Measurements from ENCODE around the gene GRAMD1C.

The GRAMD1C gene

DNA sequence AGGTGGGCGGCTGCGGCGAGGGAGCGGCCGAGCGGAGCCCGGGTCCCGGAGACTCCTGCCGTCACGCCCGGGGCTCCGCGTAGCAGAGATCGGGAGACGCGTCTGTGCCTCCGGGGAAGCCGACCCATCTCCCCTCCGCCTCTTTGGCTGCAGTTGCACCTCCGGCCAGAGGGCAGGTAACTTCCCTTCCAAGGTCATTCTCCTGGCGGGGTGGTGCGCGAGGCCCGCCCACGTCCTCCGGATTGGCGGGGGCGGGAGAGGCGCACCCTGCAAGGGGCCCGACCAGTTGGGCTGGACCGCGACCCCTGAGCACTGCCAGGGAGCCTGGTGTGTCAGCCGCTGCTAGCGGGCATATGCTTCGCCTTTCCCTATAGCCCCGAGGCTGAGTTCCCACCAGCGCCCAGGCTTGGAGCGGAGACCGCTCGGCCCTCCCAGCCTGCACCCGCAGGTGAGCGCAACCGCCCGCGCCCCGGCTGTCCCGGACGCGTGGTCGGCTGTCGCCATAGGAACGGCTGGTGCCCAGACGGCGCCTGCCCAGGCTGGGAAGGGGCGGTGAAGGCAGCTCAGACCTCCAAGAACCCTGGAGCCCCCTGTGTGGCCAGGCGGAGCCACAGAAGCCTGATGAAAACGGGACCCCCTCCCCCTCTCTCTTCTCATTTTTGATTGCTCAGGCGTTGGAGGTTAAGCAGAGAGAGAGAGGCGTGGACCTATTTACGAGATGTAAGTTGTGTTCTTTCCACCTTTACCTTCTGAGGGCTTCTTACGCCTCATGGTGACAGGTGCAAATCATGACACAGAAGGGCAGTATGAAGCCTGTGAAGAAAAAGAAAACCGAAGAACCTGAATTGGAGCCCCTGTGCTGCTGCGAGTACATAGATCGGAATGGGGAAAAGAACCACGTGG, 109.7 kb downstream of the GRAMD1C start:
- peak; percentile 15 to 22 for DNase-seq (ENCODE audit: low read depth in 2 of 2)

DNA sequence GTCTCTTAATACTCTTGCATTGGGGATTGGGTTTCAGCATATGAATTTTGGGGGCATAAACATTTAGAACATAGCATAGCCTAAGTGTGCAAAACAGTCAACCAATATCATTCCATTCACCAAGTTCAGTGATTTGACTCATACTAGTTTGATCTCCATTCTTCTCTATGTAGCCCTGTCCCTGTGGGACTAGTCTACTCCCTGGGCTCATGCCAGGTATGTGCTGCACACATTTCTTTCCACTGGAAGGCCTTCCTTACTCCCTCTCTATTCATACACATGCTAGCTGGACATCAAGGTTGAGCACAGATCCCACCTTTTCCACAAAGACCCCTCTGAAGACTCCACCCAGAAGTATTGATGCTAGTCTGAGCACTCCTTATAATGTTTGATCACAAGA, 114.3 kb downstream of the GRAMD1C start:
- DNase-seq (ENCODE audit: low read depth in 2 of 2): no peak

DNA sequence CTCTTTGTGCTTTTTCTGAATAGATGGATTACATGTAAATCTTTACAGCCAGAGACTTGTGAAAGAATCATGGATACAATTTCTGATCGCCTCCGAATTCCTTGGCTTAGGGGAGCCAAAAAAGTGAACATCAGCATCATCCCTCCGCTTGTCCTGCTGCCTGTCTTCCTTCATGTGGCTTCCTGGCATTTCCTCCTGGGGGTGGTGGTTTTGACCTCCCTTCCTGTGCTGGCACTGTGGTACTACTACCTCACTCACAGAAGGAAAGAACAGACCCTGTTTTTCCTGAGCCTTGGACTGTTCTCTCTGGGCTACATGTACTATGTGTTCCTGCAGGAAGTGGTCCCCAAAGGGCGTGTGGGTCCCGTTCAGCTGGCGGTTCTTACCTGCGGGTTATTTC, 115.1 kb downstream of the GRAMD1C start:
- no peak for DNase-seq (ENCODE audit: low read depth in 2 of 2)

DNA sequence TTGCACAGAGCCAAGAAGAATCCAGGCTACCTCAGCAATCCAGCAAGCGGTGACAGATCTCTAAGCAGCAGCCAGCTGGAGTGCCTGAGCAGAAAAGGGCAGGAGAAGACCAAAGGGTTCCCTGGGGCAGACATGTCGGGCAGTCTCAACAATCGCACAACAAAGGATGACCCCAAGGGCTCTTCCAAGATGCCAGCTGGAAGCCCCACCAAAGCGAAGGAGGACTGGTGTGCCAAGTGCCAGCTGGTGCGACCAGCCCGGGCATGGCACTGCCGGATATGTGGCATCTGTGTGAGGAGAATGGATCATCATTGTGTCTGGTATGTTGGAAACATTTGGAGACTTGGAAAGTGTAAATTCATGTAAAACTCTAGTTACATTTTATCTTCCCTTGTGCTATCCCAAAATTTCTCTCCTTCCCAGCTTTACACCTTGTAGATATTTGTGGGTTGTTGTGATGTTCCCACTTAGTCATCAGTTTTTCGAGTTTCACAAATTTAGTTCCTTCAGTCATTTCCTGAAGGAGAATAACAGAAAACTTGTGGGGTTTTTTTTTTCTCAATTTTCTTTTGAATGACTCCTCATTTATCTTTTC, 115.6 kb downstream of the GRAMD1C start:
- DNase-seq (ENCODE audit: low read depth in 2 of 2): no peak

DNA sequence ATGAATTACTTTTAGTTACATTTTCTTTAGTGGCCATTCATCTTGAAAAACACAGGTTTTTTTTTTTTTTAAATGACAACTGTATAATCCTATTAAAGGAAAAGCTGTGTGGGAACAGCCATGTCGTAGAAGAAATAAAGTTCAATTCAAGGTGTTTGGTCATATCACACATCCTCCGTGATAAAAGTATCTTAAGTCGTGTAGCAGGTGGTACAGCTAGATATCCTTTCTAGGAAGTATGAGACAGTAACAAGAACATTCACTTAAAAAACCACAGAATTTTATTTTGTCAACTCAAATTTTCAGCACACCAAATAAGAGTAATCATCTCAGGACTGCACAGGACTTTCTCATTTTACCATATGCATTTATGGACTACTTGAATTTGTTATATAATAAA, 125.3 kb downstream of the GRAMD1C start:
- no peak for DNase-seq (ENCODE audit: low read depth in 2 of 2)

DNA sequence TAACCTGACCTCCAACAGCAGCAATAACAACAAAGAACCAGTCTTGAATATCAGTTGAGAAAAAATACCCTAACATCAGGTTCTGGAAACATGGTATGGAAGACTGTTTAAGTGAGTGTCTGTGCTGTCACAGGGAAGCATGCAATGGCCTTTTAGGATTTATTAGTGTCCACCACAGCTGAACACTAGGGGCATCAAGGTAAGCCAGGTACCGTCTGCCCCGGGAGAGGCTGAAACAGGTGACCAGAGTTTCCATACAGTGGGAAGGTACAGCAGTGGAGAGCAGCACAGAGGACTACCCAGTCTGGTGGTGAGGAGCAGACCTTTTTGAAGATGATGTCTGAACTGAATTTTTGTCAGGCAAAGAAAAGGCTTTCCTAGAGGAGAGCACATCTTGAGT, 127.6 kb downstream of the GRAMD1C start:
- DNase-seq (ENCODE audit: low read depth in 2 of 2): no peak

DNA sequence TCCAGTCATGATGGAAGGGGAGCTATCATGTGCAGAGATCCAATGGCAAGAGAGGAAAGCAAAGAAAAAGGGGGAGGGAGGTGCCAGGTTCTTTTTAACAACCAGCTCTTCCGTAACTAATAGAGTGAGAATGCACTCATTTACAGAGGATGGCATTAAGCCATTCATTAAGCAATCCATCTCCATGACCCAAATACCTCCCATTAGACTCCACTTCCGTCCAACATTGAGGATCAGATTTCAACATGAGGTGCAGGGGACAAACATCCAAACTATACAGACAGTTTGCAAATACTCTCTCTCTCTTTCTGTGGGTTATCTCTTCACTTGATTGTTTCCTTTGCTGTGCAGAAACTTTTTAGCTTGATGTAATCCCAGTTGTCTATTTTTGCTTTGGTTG, 130.4 kb downstream of the GRAMD1C start:
- DNase-seq (ENCODE audit: low read depth in 2 of 2): no peak

DNA sequence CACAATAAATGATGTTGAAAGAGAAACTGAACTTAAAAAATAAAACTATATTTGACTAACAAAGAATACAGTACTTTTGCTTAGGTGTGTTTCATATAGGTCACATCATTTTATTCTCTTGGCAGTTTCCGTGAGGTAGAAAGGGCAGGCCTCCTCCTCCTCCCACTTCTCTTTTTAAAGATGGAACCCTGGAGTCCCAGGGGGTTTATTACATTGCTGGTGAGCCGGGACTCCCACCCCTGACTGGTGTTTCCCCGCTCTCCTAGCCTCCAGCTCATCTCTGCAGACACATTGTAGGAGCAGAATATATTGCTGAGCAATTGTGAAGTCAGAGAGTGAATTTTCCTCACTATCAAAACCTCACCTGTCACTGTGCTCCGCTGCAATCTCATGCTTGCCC, 139.2 kb downstream of the GRAMD1C start:
- no peak for DNase-seq (ENCODE audit: low read depth in 2 of 2)

DNA sequence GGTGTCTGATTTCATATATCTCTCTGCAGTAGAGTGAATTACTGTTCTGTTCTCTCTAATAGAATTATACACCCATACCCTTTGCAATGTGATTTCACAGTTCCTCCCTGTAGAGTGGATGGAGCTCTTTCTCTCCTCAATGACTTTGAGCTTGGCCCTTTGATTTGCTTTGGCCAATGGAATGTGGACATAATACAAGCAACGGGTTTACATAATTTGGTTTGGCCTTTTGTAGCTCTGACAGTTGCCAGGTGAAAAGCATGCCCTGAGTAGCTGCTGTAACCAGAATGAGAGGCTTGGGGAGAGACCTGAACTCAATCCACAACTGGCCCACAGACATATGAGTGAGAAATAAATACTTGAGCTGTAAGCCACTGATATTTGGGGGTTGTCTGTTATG, 141.3 kb downstream of the GRAMD1C start:
- no peak for DNase-seq (ENCODE audit: low read depth in 2 of 2)

DNA sequence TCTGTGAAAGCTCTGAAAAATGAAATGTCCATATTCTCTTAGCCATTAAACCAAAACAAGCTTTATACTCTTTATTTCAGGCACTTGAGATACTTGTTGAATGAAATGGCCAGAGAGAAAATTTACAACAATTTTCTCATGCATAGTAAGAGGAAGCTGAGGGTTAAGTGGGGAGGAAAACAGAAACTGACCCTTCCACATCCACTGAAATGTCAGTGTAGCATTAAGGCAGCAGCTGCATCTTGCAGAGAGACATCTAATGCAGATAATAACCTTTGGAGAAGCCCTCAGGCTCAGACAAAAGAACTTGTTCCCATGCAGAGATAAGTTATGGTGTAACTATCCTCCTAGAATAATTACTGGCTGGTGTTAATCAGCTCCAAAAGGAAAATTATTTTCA, 143.2 kb downstream of the GRAMD1C start:
- no peak for DNase-seq (ENCODE audit: low read depth in 2 of 2)

DNA sequence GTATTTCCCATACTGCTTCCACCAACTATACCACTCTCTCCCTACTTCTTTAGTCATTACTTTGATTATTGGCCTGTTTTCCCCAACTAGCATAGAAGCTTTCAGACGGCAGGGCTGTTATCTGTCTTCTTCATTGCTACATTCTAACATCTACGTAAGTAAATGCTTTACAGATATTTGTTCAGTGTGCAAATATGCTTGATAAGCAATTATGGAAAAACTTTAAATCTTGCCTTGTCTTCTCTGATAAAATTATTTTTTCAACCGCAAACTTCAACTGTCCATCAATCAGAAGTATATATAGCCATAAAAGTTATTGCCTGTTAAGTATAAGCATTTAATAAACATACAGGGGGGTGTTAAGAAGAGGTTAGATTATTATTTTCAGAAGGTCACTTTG, 145.0 kb downstream of the GRAMD1C start:
- no peak for DNase-seq (ENCODE audit: low read depth in 2 of 2)

DNA sequence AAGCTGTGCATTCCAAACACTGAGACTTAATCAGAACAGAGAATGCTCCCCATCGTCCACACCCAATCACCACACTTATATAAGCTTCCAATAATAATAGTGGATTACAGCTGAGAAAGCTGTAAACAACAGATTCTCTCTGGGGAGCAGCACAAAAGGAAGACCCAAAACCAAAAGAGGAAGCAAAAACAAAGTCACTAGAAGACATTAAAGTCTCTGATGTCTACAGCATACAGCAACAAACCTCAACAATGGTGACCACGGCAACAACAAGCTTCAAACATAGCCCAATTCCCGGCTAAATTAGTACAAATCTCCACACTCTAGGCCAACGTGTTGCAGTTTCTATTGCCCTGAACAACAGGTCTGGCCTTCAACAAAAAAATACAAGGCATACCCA, 147.0 kb downstream of the GRAMD1C start:
- no peak for DNase-seq (ENCODE audit: low read depth in 2 of 2)
